Kidney capillary endothelial cell (primary cell): Measurements from ENCODE around the gene PHLPP1.

Experiments
- DNase-seq: peaks from one replicate; pipeline ENCODE4 v3.0.0-alpha.2; 2018; ENCODE audit warnings: low spot score

The PHLPP1 gene

GRCh38 chr18:63016270-63016669, 300.9 kb downstream of the PHLPP1 start:
- DNase-seq: peak; percentile 44

DNA sequence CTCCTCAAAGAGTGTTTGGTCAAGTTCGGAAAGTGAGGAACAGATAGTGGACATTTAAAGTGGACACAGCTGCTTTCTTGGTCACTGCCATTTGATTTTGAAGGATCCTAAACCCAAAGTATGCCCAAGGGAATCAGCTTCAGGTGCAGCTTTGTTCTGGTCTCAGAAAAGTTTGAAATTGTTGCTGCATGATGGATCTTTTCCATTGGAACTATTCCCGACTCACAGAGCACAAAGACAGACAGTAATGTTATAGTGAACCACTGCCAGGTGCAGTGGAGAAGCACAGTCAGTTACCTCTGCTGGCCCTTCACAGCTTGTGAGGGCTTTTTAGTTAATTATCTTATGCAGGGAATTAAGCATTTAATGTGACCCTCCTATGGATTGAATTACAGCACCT, 301.7 kb downstream of the PHLPP1 start:
- DNase-seq: no peak

GRCh38 chr18:63017977-63018376, 302.6 kb downstream of the PHLPP1 start:
- no peak for DNase-seq

- DNase-seq: no peak
Measured at GRCh38 chr18:63022429-63023022, 307.2 kb downstream of the PHLPP1 start.

DNA sequence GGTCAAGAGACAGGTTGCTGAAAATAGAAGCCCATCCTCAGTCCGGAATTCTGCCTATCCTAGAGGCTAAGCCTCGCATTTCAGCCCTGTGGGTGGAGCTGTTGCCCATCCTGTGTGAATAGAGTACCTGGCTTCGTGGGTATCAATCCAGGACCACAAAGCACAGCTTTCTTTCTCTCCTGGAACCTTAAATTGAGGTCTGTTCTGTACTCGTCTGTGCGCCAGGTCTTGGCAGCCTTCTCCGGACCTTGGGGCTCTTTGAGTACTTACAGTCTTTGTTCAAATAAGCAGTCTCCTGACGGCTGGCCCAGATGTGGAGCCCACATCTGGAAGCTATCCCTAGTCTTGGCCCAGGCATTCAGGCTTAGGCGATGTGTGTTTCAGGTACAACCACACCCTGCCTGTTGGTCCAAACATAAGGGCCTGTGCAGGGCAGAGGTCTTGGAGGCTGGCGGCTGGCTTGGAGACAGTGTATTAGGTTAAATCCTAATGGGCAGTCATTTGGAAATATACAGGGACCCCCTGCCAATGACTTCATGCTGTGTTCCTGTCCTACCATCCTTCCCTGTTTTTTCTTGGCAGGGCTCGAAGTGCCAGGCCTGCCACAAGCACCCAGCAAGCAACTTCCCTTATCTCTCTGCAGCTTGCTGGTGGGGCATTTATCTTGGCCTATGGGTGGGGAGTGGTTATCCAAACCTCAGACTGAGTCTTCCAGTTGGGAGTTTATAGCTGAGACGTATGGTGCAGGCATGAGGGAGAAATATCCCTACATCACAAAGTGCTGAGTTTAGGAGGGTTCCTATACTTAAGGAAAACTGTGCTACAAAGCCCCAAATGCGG, 310.1 kb downstream of the PHLPP1 start:
- DNase-seq: peak; percentile 10

DNA sequence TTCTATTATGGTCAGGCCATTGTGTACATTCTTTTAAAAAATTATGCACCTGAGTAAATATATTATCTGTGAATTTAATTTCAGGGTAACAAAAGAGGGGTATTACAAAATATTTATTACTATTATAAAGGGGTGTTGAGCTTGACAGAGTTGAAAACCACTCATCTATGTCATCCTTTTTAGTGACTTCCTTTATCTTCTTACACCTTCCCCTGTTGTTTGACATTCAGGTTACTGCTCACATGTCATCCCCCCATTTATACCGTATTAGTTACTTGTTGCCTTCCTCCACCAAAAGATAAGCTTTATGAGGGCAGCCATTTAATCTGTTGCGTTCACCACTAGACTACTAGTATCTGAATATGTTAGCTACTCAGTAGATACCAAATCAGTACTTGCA, 313.0 kb downstream of the PHLPP1 start:
- DNase-seq: no peak
